DND-41 (cell line): ENCODE results near the gene HSD17B3.

Source experiments
- CTCF ChIP-seq: IDR thresholded peaks from 2 replicates; pipeline ENCODE4 v1.5.1; 2012; ENCODE audit warnings: borderline replicate concordance, low read length, moderate library complexity, mild to moderate bottlenecking; ENCODE audit not compliant: poor library complexity, severe bottlenecking; ENCODE audit errors: extremely low read depth
- EZH2 ChIP-seq: IDR thresholded peaks from 3 replicates; pipeline ENCODE4 v1.6.1; 2012; ENCODE audit warnings: borderline replicate concordance, low read depth, mild to moderate bottlenecking, moderate library complexity, low read length, inconsistent platforms; ENCODE audit not compliant: severe bottlenecking

- TF ChIP-seq CTCF (no peak), EZH2 (no peak)
These were observed 82.1 kb downstream of the HSD17B3 start for GRCh38 chr9:96219900-96220257.
